ENCODE data around the gene SHKBP1.

The SHKBP1 gene

GRCh38 chr19:40625406-40626120 lies 48.9 kb downstream of the SHKBP1 start:
- TF ChIP-seq CTCF (IDR thresholded peaks at IDR 0.05; ENCODE audit: low read depth, low read length, missing control alignments) = no peak
- no peak for DNase-seq (ENCODE audit: low read depth)
- no peak overlapping the region for H3K4me3 ChIP-seq (ENCODE audit: low read depth, low read length)

- no peak for DNase-seq (ENCODE audit: low read depth)
- no peak overlapping the region for H3K4me3 ChIP-seq (ENCODE audit: low read depth, low read length)
Observed at GRCh38 chr19:40626918-40627317, 50.2 kb downstream of the SHKBP1 start.

GRCh38 chr19:40627486-40628279 lies 51.0 kb downstream of the SHKBP1 start:
- no peak overlapping the region for H3K4me3 ChIP-seq (ENCODE audit: low read depth, low read length)
- TF ChIP-seq CTCF (IDR thresholded peaks at IDR 0.05; ENCODE audit: low read depth, low read length, missing control alignments) = no peak
- no peak for DNase-seq (ENCODE audit: low read depth)

More at GRCh38 chr19:40626918-40627317, 50.2 kb downstream of the SHKBP1 start:
- TF ChIP-seq CTCF (IDR thresholded peaks at IDR 0.05; ENCODE audit: low read depth, low read length, missing control alignments) = no peak

GRCh38 chr19:40629346-40629745 lies 52.7 kb downstream of the SHKBP1 start:
- TF ChIP-seq CTCF (IDR thresholded peaks at IDR 0.05; ENCODE audit: low read depth, low read length, missing control alignments) = no peak
- DNase-seq (ENCODE audit: low read depth) = no peak
- no peak overlapping the region for H3K4me3 ChIP-seq (ENCODE audit: low read depth, low read length)

GRCh38 chr19:40630571-40631160 lies 54.0 kb downstream of the SHKBP1 start:
- no peak for DNase-seq (ENCODE audit: low read depth)
- no peak overlapping the region for H3K4me3 ChIP-seq (ENCODE audit: low read depth, low read length)
- no peak for TF ChIP-seq CTCF (IDR thresholded peaks at IDR 0.05; ENCODE audit: low read depth, low read length, missing control alignments)

GRCh38 chr19:40632311-40633036 lies 55.8 kb downstream of the SHKBP1 start:
- no peak for TF ChIP-seq CTCF (IDR thresholded peaks at IDR 0.05; ENCODE audit: low read depth, low read length, missing control alignments)
- H3K4me3 ChIP-seq (ENCODE audit: low read depth, low read length) = no peak overlapping the region
- DNase-seq (ENCODE audit: low read depth) = no peak
